GM19025 (cell line): ENCODE measurements around the gene CHDH.

Source experiments
- ATAC-seq: cut with Tn5 transposase; IDR thresholded peaks from one replicate; pipeline ENCODE4 v1.9.1; 2021; ENCODE audit warnings: mild to moderate bottlenecking, low read depth, moderate library complexity; ENCODE audit not compliant: unreplicated experiment

Gene CHDH

GRCh38 chr3:53858096-53858741 lies 12.0 kb upstream of the CHDH start:
- no peak for ATAC-seq

- no peak for ATAC-seq
Measured at GRCh38 chr3:53856964-53857363, 10.7 kb upstream of the CHDH start.

GRCh38 chr3:53850895-53851294 lies 4.7 kb upstream of the CHDH start:
- ATAC-seq: no peak

- no peak for ATAC-seq
Measured at GRCh38 chr3:53849916-53850315, 3.7 kb upstream of the CHDH start.

DNA sequence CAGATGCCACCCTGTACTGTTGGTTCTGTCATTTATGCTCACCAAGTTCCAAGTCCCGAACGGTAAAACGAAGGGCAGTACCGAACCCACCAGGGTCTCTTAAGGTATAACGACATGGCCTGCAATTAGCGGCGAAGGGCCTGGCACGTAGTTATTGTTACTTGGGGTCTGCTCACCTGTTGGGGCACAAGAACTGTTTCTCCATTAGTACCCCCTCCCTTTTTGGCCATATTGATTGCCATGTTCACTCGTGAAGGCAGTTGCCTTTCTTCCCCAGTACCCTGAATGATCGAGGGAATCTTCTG lies 584 bp upstream of the CHDH start:
- ATAC-seq: no peak

DNA sequence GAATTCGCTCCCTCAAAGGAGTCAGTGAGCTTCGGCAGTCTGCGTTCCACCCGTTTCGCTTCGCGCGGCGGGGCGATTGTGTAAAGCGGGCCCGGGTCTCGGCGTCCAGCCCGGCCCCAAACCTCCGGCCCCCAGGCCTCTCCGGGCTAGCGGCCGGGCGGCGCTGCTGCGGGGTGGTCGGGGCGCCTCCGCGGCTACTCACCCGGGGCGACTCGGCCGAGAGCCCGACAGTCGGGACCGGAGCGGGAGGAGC lies 412 bp downstream of the CHDH start:
- ATAC-seq: no peak

DNA sequence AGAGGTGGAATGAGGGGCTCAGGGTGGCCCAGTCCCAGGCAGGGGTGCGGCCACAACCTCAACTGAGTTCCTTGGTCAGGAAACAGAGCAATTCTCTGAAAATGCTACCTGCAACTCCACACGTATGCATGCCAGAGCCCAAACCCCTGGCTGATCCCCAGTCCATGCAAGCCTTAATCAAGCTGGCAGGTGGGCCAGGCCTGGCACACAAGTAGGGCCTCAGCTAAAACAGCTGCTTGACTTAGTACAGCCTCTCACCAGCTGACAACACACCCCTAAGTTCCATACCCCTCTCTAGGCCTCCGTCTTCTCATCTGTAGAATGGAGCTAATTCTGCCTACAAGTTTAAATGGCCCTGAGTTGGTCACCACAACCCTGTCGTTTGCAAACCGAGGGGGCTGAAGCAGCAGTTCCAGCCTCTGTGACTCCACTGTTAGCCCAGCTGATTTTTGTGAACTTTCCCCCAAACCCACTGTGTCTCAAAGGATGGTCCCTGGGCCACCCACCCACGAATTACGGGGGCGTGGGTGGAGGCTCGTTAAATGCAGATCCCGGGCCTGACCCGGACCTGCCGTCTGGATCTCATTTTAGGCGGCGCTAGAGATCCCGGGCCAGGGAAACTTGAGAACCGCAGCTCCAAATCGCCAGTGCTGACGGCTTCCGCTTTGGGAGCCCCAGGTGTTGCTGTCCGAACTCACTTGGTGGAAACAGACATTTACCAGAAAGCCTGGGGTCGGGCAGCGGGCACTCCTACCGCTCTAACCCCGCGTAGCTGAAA lies 927 bp downstream of the CHDH start:
- ATAC-seq: peak; percentile 4

DNA sequence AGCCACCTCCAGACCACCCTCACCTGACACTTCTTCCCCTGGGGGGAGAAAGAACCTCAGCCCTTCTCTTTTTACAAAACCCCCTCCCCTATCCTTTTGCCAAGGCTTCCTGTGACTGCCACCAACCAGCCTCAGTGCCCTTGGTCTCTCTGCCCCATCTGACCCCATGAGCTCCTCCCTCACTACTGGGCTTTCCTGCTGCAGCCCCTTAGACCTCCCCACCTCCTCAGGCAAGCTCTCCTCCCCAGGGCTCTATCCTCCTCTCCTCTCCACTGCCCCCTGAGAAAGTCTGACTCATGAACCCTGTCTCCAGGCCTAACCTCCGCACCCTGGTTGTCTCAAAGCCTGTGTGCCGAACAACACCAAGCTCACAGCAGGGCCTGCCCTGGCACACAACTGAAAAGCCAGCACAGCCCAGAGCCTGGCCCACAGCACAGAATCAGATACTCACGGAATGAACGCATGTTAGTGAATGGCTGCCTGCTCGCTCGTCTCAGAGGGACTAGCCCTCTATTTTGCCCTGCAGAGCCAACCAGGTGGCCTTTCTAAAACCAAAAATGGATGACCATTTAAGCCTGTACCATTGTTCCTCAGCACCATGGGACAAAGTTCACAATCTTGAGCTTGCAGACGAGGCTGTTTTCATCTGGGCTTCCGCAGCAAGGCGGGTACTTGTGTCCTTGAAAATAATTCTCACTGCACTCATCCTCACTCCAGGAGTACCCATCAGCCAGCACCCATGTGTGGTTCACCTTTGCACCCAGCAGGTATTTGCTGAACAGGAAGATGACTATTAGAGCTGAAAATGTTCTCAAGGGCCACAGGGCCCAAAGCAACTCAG lies 1.7 kb downstream of the CHDH start:
- no peak for ATAC-seq

GRCh38 chr3:53843195-53844177 lies 2.7 kb downstream of the CHDH start:
- ATAC-seq: peak; percentile 50

DNA sequence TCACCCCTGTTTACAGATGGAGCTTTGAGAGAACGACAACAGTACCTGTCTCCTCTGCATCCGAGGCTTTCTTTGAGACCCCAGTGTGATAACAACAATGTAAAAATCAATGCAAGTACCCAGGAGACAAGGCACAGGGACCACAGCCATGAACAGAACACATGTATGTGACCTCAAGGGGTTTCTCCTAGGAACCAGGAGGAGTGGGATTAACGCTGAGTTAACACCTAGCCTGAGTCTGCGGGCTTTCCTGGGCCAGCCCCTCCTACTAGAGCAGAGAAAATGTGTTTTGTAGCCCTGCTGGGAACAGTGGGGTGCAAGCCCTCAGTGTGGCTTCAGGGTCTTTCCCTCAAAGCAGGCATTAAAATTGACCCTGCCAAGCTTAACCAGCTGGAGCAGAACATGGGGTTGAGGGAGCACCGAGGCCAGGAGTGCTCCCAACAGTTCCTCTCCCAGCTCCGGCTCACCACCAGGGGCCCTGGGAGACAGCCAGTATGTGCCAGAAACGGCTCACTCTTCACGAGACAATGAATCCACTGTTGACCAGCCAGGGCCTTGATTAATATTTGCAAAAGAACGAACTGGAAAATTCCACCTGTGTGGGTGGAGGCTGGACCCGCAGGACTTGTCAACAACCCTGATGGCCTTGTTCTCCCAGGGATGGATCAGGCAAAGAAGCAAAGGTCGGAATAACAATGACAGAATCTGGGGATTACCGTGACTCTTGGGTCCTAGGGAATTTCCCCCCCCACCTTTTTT lies 3.6 kb downstream of the CHDH start:
- ATAC-seq: no peak

DNA sequence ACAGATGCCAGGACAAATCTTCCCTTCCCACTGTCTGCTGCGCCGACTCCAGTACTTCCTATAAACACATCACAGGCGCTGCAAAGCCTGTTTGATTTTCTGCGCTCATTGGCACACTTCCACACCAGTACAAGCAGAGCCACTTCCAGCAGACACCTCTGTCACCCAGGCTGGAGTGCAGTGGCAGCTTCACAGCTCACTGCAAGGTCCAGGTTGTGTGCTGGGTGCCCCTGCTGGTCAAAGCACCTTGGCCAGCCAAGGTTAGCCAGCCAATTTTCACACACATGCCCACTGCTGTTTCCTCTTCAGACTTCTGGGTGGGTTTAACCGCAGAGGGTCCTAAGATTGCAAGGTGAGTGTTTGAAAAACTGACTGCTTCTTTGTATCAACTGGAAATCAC lies 4.9 kb downstream of the CHDH start:
- ATAC-seq: no peak

GRCh38 chr3:53837331-53837730 lies 8.9 kb downstream of the CHDH start:
- ATAC-seq: no peak

DNA sequence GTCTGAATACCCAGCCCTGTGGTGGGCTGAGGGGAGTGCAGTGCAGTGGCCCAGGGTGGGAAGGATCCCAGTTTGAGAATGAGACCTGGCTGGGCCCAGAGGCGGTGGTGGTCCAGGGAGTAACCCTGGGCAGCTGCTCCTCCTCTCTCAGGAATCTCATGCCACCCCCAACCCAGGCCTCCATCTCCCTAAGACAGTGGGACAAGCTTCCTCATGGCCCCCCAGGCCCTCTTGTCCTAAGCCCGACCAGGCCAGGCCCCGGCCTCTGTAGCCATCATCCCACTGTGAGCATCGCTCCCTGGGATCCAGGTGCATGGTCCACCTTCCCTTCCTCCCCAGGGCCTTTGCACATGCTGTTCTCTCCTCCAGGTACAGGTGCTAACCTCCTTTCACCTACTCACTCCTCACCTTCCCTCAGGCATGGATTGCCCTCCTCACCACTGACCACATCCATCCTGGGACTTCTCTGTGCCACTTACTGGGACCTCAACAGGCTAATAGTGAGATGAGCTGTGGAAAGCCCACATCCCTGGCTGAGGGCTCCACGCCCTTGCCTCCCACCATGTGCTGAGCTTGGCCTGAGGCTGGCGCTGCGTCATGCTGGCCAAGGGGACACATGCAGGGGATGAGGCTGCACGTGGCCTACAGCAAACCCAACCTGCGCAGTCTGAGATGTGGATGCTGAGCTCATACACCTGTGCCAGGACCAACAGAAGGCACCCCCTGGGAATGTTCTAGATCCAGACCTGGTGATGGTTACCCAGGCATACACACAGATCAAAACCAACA lies 9.9 kb downstream of the CHDH start:
- no peak for ATAC-seq

- ATAC-seq: no peak
Measured at GRCh38 chr3:53835257-53835656, 11.0 kb downstream of the CHDH start.

DNA sequence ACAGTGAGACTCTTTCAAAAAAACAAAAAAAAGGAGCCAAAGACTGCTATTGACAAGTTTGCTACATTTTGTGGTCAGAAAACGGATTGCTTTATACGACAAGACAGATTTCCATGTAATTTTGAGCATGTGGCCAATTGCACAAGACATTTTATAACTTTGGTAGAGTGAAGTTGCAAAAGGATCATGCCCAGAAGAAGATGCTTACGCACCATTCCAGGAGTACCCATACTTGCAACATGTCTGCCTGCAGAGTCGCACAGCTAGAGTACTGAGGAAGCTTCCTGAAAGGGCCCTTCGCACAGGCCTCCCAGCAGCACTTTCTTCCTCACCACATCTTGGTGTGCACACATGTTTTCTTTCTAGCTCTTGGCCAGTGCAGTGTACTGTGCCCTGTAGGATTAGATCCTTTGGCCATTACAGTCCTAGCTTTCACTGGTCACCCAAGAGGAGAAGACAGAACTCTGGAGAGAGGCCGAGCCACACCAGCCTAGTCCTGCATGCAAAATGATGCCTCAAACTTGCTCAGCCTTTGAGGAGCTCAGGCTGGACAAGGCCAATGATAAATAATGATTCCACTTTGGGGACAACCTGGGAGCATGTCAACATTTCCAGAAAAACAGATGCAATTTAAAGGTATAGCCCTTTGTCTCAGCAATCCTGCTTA lies 11.7 kb downstream of the CHDH start:
- no peak for ATAC-seq

GRCh38 chr3:53833700-53834099 lies 12.5 kb downstream of the CHDH start:
- ATAC-seq: no peak

DNA sequence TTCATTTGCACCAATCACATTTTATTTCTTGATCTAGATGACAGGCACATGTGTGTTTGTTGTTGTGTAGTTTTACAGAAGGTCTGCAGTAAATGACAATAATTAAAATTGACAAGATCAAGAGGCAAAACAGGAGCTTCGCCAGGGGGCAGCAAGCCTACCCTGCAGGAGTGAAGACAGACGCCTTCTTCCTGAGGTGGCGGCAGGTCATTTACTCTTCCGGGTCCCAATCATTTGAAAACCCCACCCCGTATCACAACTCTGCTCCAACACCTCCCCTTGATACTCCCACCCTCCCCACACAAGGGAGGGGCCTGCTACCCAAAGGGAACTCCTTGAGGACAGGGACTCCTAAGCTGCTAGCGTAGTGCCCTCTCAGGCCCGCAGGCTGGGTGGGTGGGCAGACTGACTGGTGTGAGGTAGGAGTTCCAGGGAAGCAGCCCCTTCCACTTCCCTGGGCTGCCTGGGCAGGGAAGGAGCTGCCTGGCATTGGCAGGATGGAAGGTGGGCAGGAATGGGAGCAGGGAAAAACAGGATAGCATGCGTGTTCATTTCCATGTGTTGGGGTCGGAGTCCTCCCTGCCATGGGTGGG lies 13.1 kb downstream of the CHDH start:
- ATAC-seq: no peak

DNA sequence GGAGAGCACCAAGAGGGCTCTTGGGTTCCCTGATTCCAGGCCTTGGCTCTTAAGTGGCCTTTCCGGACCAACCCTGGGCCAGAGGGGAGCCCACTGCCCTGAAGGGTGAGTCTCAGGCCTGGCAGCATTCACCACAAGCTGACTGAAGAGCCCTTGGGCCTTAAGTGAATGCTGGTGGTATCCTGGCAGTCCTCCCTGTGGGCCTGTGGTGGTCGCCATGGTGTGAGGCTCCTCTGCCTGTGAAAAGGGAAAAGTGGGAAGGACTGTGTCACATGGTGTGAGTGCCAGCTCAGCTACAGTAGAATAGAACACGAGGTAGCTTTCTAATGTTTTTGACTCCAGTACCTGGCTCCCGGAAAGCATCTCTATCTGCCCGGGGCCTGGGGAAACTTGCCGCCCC lies 15.3 kb downstream of the CHDH start:
- ATAC-seq: no peak
